Ectodermal cell (in vitro differentiated cells): Measurements from ENCODE around the gene ANKRD11.
"Not testable (repeated sequence)": the region's sequence is repeated elsewhere in the genome, so short reads cannot be mapped to it uniquely, and the experiment has no call there.

ENCODE experiments used
- H3K27ac ChIP-seq: 2 replicates; pipeline ENCODE4 v1.7.0; 2013; ENCODE audit warnings: mild to moderate bottlenecking, low read depth, low read length; ENCODE audit not compliant: insufficient read depth, poor library complexity, severe bottlenecking
- H3K27me3 ChIP-seq: 2 replicates; pipeline ENCODE4 v1.7.0; 2013; ENCODE audit warnings: mild to moderate bottlenecking, low read length; ENCODE audit not compliant: insufficient read depth, control insufficient read depth, poor library complexity, severe bottlenecking
- H3K36me3 ChIP-seq: one replicate; pipeline ENCODE4 v1.7.0; 2013; ENCODE audit warnings: low read length; ENCODE audit not compliant: control insufficient read depth, insufficient read depth
- H3K4me1 ChIP-seq: one replicate; pipeline ENCODE4 v1.7.0; 2013; ENCODE audit warnings: low read length; ENCODE audit not compliant: control insufficient read depth, insufficient read depth
- H3K4me3 ChIP-seq: 2 replicates; pipeline ENCODE4 v1.7.0; 2013; ENCODE audit warnings: low read depth, low read length, control low read depth; ENCODE audit not compliant: insufficient read depth
- H3K9me3 ChIP-seq: 2 replicates; pipeline ENCODE4 v1.7.0; 2013; ENCODE audit warnings: mild to moderate bottlenecking, low read length, moderate library complexity; ENCODE audit not compliant: control insufficient read depth
- WGBS, 2 experiments: methylation state at CpG; one replicate each; pipeline ENCODE4 v1.1.7; 2013; ENCODE audit warnings: missing lambda C conversion rate in 2 of 2; 5-methylcytosine and 5-hydroxymethylcytosine counted together

ANKRD11 gene

DNA sequence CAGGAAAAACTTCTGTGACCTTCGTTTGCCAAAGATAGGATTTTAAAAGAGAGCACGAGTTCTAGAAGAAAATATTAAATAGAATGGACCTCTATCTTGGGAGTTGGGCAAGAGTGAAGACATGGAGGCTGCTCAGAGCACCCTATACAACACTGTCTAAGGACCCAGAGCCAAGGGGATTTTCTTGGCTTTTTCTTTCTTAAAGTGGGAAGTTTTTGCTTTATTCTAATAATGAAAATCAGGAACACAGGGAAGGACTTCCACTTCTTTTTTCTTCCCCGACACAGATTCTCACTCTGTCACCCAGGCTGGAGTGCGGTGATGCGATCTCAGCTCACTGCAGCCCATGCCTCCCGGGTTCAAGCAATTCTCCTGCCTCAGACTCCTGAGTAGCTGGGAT is 178.7 kb downstream of the ANKRD11 start:
- H3K36me3 ChIP-seq: peaks cover 7% of the 10 kb centered on the region
- 90 to 92% methylated on average over 6 of the region's 6 CpGs for WGBS, 2 experiments
- no peaks in the 10 kb centered on the region for H3K4me1 ChIP-seq
- no peaks in the 10 kb centered on the region for H3K9me3 ChIP-seq
- H3K27me3 ChIP-seq: no peaks in the 10 kb centered on the region
- H3K4me3 ChIP-seq: no peak overlapping the region
- H3K27ac ChIP-seq: no peak overlapping the region

GRCh38 chr16:89309438-89310122 is 180.8 kb downstream of the ANKRD11 start:
- no peak overlapping the region for H3K4me3 ChIP-seq
- no peaks in the 10 kb centered on the region for H3K4me1 ChIP-seq
- H3K9me3 ChIP-seq: no peaks in the 10 kb centered on the region
- no peaks in the 10 kb centered on the region for H3K27me3 ChIP-seq
- no peak overlapping the region for H3K27ac ChIP-seq
- 84% methylated on average over 16 of the region's 16 CpGs for WGBS, 2 experiments
- H3K36me3 ChIP-seq: peaks cover 7% of the 10 kb centered on the region

- peaks cover 12% of the 10 kb centered on the region for H3K36me3 ChIP-seq
- 87 to 90% methylated on average over 30 of the region's 30 CpGs for WGBS, 2 experiments
Measured at GRCh38 chr16:89308391-89309333, 181.7 kb downstream of the ANKRD11 start.

DNA sequence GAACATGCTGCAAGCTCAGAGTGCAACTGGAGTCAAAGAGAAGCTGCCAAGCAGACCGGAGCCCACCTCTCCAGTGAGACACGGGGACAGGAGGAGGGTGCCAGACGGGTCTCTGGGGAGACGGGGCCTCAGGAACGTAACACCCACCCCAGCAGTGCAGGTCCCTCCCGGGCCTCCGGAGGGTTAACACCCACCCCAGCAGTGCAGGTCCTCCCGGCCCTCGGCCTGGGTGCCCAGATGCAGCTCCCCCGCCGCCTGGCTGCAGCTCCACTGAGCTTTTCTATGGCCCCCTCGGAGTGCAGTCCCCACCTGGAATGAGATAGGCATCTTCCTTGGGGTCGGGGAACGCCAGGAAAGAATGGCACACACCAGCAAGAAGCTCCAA is 182.9 kb downstream of the ANKRD11 start:
- Histone ChIP-seq H3K9me3 (no peaks in the 10 kb centered on the region), H3K27me3 (no peaks in the 10 kb centered on the region), H3K27ac (no peak overlapping the region), H3K36me3 (peaks cover 16% of the 10 kb centered on the region), H3K4me1 (no peaks in the 10 kb centered on the region), H3K4me3 (no peak overlapping the region)
- WGBS, 2 experiments: 93 to 95% methylated on average over 14 of the region's 14 CpGs

More at GRCh38 chr16:89308391-89309333, 181.7 kb downstream of the ANKRD11 start:
- Histone ChIP-seq H3K4me1 (no peaks in the 10 kb centered on the region), H3K27ac (no peak overlapping the region), H3K4me3 (no peak overlapping the region), H3K27me3 (no peaks in the 10 kb centered on the region), H3K9me3 (no peaks in the 10 kb centered on the region)

DNA sequence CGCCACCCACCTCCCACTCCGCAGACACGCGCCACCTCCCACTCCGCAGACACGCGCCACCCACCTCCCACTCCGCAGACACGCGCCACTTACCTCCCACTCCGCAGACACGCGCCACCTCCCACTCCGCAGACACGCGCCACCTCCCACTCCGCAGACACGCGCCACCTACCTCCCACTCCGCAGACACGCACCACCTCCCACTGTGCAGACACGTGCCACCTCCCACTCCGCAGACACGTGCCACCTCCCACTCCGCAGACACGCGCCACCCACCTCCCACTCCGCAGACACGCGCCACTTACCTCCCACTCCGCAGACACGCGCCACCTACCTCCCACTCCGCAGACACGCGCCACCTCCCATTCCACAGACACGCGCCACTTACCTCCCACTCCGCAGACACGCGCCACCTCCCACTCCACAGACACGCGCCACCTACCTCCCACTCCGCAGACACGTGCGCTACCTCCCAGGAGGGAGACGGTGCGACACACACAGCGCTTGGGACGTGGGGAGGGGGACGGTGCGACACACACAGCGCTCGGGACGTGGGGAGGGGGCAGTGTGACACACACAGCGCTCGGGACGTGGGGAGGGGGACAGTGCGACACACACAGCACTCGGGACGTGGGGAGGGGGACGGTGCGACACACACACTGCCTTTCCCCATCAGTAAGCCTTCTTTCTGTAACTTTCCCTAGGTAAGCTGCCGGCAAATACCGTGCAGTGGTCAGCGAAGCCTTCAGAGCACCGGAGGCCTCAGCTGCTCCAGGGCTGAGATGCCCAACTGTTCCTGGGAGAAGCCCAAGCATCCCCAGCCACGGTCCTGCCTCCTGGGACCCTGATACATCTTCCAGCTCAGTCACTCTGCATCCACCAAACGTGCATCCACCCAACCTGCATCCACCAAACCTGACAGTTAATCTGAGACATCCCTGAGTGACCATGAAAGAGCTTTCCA is 183.6 kb downstream of the ANKRD11 start:
- H3K9me3 ChIP-seq, H3K4me3 ChIP-seq, H3K27me3 ChIP-seq, H3K4me1 ChIP-seq, H3K27ac ChIP-seq: not testable (repeated sequence)
- WGBS, 2 experiments: 96% methylated on average over 45 to 51 of the region's 69 CpGs
- H3K36me3 ChIP-seq: peaks cover 16% of the 10 kb centered on the region

- 89 to 90% methylated on average over 43 of the region's 43 CpGs for WGBS, 2 experiments
- peaks cover 12% of the 10 kb centered on the region for H3K36me3 ChIP-seq
- H3K4me1 ChIP-seq: no peaks in the 10 kb centered on the region
- no peaks in the 10 kb centered on the region for H3K9me3 ChIP-seq
- no peak overlapping the region for H3K27ac ChIP-seq
- no peaks in the 10 kb centered on the region for H3K27me3 ChIP-seq
- H3K4me3 ChIP-seq: no peak overlapping the region
Measured at GRCh38 chr16:89304941-89305705, 185.2 kb downstream of the ANKRD11 start.

DNA sequence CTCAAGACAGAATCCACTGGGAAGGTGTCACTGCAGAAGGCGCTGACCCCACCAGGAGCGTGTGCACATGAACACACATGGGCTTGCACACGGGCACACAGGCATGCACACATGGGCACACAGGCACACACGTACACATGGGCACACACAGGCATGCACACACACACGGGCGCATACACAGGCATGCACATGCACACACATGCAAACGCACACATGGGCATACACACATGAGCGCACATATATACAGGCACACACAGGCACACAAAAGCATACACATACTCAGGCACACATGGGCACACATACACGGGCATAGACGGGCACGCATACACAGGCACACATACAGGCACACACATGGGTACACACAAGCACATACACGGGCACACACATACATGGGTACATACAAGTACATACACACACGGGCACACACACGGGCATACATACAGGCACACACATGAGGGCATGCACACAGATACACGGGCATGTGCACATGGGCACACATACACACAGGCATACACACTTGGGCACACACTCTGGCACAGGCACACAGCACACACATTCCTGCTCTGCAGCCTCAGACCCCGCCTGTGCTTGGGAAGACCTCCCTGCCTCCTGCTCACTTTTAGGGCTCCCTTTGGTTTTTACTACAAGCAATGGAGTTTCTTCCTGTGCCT is 186.0 kb downstream of the ANKRD11 start:
- H3K36me3 ChIP-seq: peaks cover 12% of the 10 kb centered on the region
- no peaks in the 10 kb centered on the region for H3K9me3 ChIP-seq
- WGBS, 2 experiments: 93 to 96% methylated on average over 16 of the region's 16 CpGs
- H3K27ac ChIP-seq: no peak overlapping the region
- H3K4me3 ChIP-seq: no peak overlapping the region
- H3K4me1 ChIP-seq: no peaks in the 10 kb centered on the region
- H3K27me3 ChIP-seq: no peaks in the 10 kb centered on the region

DNA sequence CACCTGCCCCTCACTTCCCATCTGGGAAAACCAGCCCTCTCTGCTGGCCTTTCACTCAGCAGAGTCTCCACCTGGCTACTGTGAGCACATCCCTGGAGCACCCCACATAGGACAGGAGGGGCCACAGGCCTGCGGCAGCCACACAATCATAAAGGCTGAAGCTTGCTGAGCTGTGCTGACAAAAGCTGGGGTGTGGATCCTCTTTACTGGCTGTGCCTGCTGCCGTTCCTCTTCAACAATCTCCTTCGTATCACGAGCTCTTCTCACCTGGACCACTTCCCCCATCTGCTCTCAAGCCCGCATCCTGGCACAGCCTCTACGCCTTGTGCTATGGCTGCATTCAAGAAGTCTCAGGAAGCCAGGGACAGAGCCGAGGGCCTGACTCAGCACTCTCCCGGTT is 186.7 kb downstream of the ANKRD11 start:
- Histone ChIP-seq H3K9me3 (no peaks in the 10 kb centered on the region), H3K4me1 (no peaks in the 10 kb centered on the region), H3K27me3 (no peaks in the 10 kb centered on the region), H3K36me3 (peaks cover 12% of the 10 kb centered on the region), H3K4me3 (no peak overlapping the region), H3K27ac (no peak overlapping the region)
- WGBS, 2 experiments: 93 to 96% methylated on average over 8 of the region's 8 CpGs

- no peaks in the 10 kb centered on the region for H3K9me3 ChIP-seq
- H3K4me3 ChIP-seq: no peak overlapping the region
- H3K36me3 ChIP-seq: peaks cover 12% of the 10 kb centered on the region
- H3K27ac ChIP-seq: no peak overlapping the region
- H3K27me3 ChIP-seq: no peaks in the 10 kb centered on the region
- 95 to 96% methylated on average over 9 of the region's 9 CpGs for WGBS, 2 experiments
- H3K4me1 ChIP-seq: peaks cover 14% of the 10 kb centered on the region
Measured at GRCh38 chr16:89300976-89301360, 189.4 kb downstream of the ANKRD11 start.
